Endothelial cell of umbilical vein (primary cell): Measurements from ENCODE around the gene XPNPEP1. TPM values are rescaled to one million over a fixed set of nuclear protein-coding genes. Genes with fewer than 3 reads are reported as not detected.

Experiments
- BruUV-seq: library from RNA; stranded (reverse); fragments of 400-500 nt; replicated peaks from 2 replicates; lab custom pipeline; 2021; lab: Mats Ljungman, UMichigan
- CTCF ChIA-PET: fragments of 300-600, 350-600 bp; sonication (Branson Sonifier 250); formaldehyde crosslinking; loops from one replicate; lab custom pipeline; 2021; ENCODE audit warnings: antibody characterized with exemption, inconsistent platforms; lab: Charles Lee
- POLR2A ChIA-PET: fragments of 300-600, 350-600 bp; sonication (Branson Sonifier 250); formaldehyde crosslinking; loops from one replicate; lab custom pipeline; 2021; ENCODE audit warnings: antibody characterized with exemption, inconsistent platforms; lab: Charles Lee
- DNase-seq: peaks from one replicate; pipeline ENCODE4 v3.0.0-alpha.2; 2011; ENCODE audit warnings: low read depth, low spot score
- FAIRE-seq: peaks from 2 replicates; lab custom pipeline; 2011; peaks lifted over from hg19 to GRCh38; lab: Jason Lieb, UNC
- H2AFZ ChIP-seq: 2 replicates; pipeline ENCODE4 v1.6.0; 2012; ENCODE audit warnings: low read depth, low read length, control low read depth, inconsistent platforms
- H3K27ac ChIP-seq: 2 replicates; pipeline ENCODE4 v1.5.1; 2011; ENCODE audit warnings: low read depth, mild to moderate bottlenecking, control low read depth, low read length, moderate library complexity; ENCODE audit not compliant: insufficient read depth
- H3K27me3 ChIP-seq, 2 experiments: 2 replicates each; pipeline versions ENCODE4 v1.6.0 to v1.6.1; 2011; ENCODE audit warnings: low read length in 2 of 2, mixed read lengths in 1 of 2; ENCODE audit not compliant: control insufficient read depth in 2 of 2, insufficient read depth in 2 of 2
- H3K36me3 ChIP-seq, 2 experiments: 2 replicates in 1 of 2; 3 replicates in 1 of 2; pipeline ENCODE4 v1.5.1; 2011; ENCODE audit warnings: low read length in 2 of 2, mild to moderate bottlenecking in 1 of 2, moderate library complexity in 1 of 2; ENCODE audit not compliant: control insufficient read depth in 2 of 2, insufficient read depth in 2 of 2; ENCODE audit errors: extremely low read depth in 1 of 2
- H3K4me1 ChIP-seq: 3 replicates; pipeline ENCODE4 v1.5.1; 2011; ENCODE audit warnings: mild to moderate bottlenecking, low read length; ENCODE audit not compliant: control insufficient read depth, insufficient read depth; ENCODE audit errors: extremely low read depth
- H3K4me2 ChIP-seq: 2 replicates; pipeline ENCODE4 v1.6.1; 2011; ENCODE audit warnings: low read length, control low read depth, mixed read lengths; ENCODE audit not compliant: insufficient read depth
- H3K4me3 ChIP-seq, 3 experiments: fragments of 200-600 bp in 1 of 3; sonication (generic), shearing (Covaris generic) in 1 of 3; replicated peaks in 1 of 3; 2 replicates each; pipeline ENCODE4 v1.5.1; 2011 to 2016; ENCODE audit warnings: control low read depth in 3 of 3, low read length in 3 of 3, mild to moderate bottlenecking in 2 of 3, inconsistent platforms in 1 of 3, low read depth in 1 of 3, moderate library complexity in 1 of 3; ENCODE audit not compliant: insufficient read depth in 1 of 3
- H3K79me2 ChIP-seq: 2 replicates; pipeline ENCODE4 v1.6.0; 2012; ENCODE audit warnings: low read length, inconsistent platforms; ENCODE audit not compliant: control insufficient read depth, insufficient read depth
- H3K9ac ChIP-seq: replicated peaks from 2 replicates; pipeline ENCODE3; 2011; ENCODE audit warnings: low read length, control low read depth; ENCODE audit not compliant: insufficient read depth; ENCODE audit errors: extremely low read depth
- H3K9me1 ChIP-seq: replicated peaks from 3 replicates; pipeline ENCODE4 v1.6.0; 2011; ENCODE audit warnings: mild to moderate bottlenecking, low read length; ENCODE audit not compliant: control insufficient read depth, insufficient read depth; ENCODE audit errors: extremely low read depth
- H3K9me3 ChIP-seq: replicated peaks from 2 replicates; pipeline ENCODE4 v1.5.1; 2012; ENCODE audit warnings: low read length, inconsistent platforms; ENCODE audit not compliant: control insufficient read depth, insufficient read depth
- H4K20me1 ChIP-seq: replicated peaks from 2 replicates; pipeline ENCODE3; 2011; ENCODE audit warnings: mild to moderate bottlenecking, low read length; ENCODE audit not compliant: control insufficient read depth, insufficient read depth; ENCODE audit errors: extremely low read depth
- FOS ChIP-seq: IDR thresholded peaks from 2 replicates; pipeline ENCODE4 v1.6.1; 2011; ENCODE audit warnings: mild to moderate bottlenecking, low read length, moderate library complexity, borderline replicate concordance; ENCODE audit not compliant: insufficient read depth
- POLR2A ChIP-seq: IDR thresholded peaks from 2 replicates; pipeline ENCODE4 v1.6.1; 2012; ENCODE audit warnings: low read depth, mild to moderate bottlenecking, control low read depth, low read length
- POLR2AphosphoS5 ChIP-seq: IDR thresholded peaks from 2 replicates; pipeline ENCODE4 v1.6.1; 2012; ENCODE audit warnings: low read depth, mild to moderate bottlenecking, control low read depth, low read length, moderate library complexity; ENCODE audit not compliant: insufficient read depth
- dilution Hi-C: fragments of 300-500 bp; cut with MboI; formaldehyde crosslinking; loops from one replicate; pipeline ENCODE4 v1.15.0; 2019; ENCODE audit warnings: low sequenced_read_pairs; ENCODE audit not compliant: extremely low pct_ligation_motif_present
- intact Hi-C: fragments of 100-400 bp; cut with micrococcal nuclease; formaldehyde crosslinking; loops from one replicate; pipeline ENCODE4 v1.10.0; 2022
- polyA plus RNA-seq, 4 experiments: library from polyadenylated mRNA; depleted of rRNA in 3 of 4; stranded (reverse) in 3 of 4; unstranded in 1 of 4; fragments of >200 nt; gene quantifications; 2 replicates each; pipeline versions ENCODE4 v1.2.1 to v1.2.3, GENCODE V29; 2011 to 2012; ENCODE audit warnings: missing spikeins in 1 of 4
- total RNA-seq: library from RNA; stranded (reverse); gene quantifications from 2 replicates; pipeline ENCODE4 v1.2.3, GENCODE V29; 2021

Gene XPNPEP1
- total and polyA plus RNA-seq, 2 donors (not counting 3 experiments of a cell fraction or from before 2014, with no cell fraction given) = 81.1 to 245 TPM

GRCh38 chr10:109962247-109962646, 38.9 kb upstream of the XPNPEP1 start:
- H3K79me2 ChIP-seq = no peaks in the 10 kb centered on the region
- H3K27me3 ChIP-seq = no peaks in the 10 kb centered on the region
- H3K4me2 ChIP-seq = no peak overlapping the region
- no peak overlapping the region for H3K9ac ChIP-seq
- intact Hi-C loops = no loop called here
- DNase-seq (no peak), FAIRE-seq (no peak)
- BruUV-seq = no TSS peak
- H3K9me1 ChIP-seq = no peaks in the 10 kb centered on the region
- H3K4me3 ChIP-seq = no peak overlapping the region
- no peaks in the 10 kb centered on the region for H3K36me3 ChIP-seq
- TF ChIP-seq POLR2A (no peak), FOS (no peak)
- no peaks in the 10 kb centered on the region for H3K9me3 ChIP-seq
- no peak overlapping the region for H3K27ac ChIP-seq
- ChIA-PET POLR2A (no interaction called here), CTCF (interaction anchor here (1.0 to 2.3 kb wide), 3 partner anchors 9 to 43 kb away, joined by 3 to 5 read pairs (median 4); no protein-coding TSS in a partner anchor)
- dilution Hi-C loops = no loop called here
- H3K4me1 ChIP-seq = peaks cover 22% of the 10 kb centered on the region
- no peak overlapping the region for H2AFZ ChIP-seq
- no peaks in the 10 kb centered on the region for H4K20me1 ChIP-seq

GRCh38 chr10:109961174-109962001, 38.1 kb upstream of the XPNPEP1 start:
- FAIRE-seq (no peak), DNase-seq (peak; percentile 57)
- intact Hi-C loops = no loop called here
- no TSS peak for BruUV-seq
- Histone ChIP-seq H3K4me1 (peaks cover 14% of the 10 kb centered on the region), H4K20me1 (no peaks in the 10 kb centered on the region), H3K27ac (no peak overlapping the region), H2AFZ (no peak overlapping the region), H3K9ac (no peak overlapping the region), H3K9me1 (no peaks in the 10 kb centered on the region), H3K9me3 (no peaks in the 10 kb centered on the region), H3K4me3 (no peak overlapping the region), H3K79me2 (no peaks in the 10 kb centered on the region), H3K27me3 (no peaks in the 10 kb centered on the region), H3K4me2 (no peak overlapping the region), H3K36me3 (no peaks in the 10 kb centered on the region)
- CTCF ChIA-PET = interaction anchor here (1.0 to 2.3 kb wide), 4 partner anchors 8 to 44 kb away, joined by 3 to 5 read pairs (median 4); no protein-coding TSS in a partner anchor
- dilution Hi-C loops = no loop called here
- POLR2A ChIA-PET = no interaction called here
- TF ChIP-seq FOS (no peak), POLR2AphosphoS5 (no peak)
